Mucosa of rectum (tissue), 2 donors: ENCODE data around the gene ARMH1.

Experiments used
- H3K27ac ChIP-seq, 2 donors: one replicate each; pipeline ENCODE4 v1.7.0; 2013; ENCODE audit warnings: inconsistent platforms in 2 of 2, low read depth in 2 of 2, low read length in 2 of 2
- H3K27me3 ChIP-seq, 2 donors: one replicate each; pipeline ENCODE4 v1.7.0; 2013; ENCODE audit warnings: low read length in 2 of 2; ENCODE audit not compliant: control insufficient read depth in 2 of 2, insufficient read depth in 2 of 2
- H3K36me3 ChIP-seq, 2 donors: one replicate each; pipeline ENCODE4 v1.7.0; 2013; ENCODE audit warnings: low read length in 2 of 2; ENCODE audit not compliant: control insufficient read depth in 2 of 2, insufficient read depth in 2 of 2
- H3K4me1 ChIP-seq, 2 donors: one replicate each; pipeline ENCODE4 v1.7.0; 2013; ENCODE audit warnings: low read length in 2 of 2, mild to moderate bottlenecking in 1 of 2; ENCODE audit not compliant: control insufficient read depth in 2 of 2, insufficient read depth in 2 of 2
- H3K4me3 ChIP-seq, 2 donors: one replicate each; pipeline ENCODE4 v1.7.0; 2013; ENCODE audit warnings: low read length in 2 of 2
- H3K9ac ChIP-seq, 2 donors: one replicate each; pipeline ENCODE4 v1.7.0; 2013; ENCODE audit warnings: low read length in 2 of 2, low read depth in 1 of 2, mild to moderate bottlenecking in 1 of 2
- H3K9me3 ChIP-seq, 2 donors: one replicate each; pipeline ENCODE4 v1.7.0; 2013; ENCODE audit warnings: low read length in 2 of 2; ENCODE audit not compliant: control insufficient read depth in 2 of 2
- donor health status: healthy.
- donor health status: Normal muscosa, but diverticular disease.

Gene ARMH1

GRCh38 chr1:44645476-44646244 is 28.9 kb upstream of the ARMH1 start:
- Histone ChIP-seq H3K9me3 (no peaks in the 10 kb centered on the region), H3K4me1 (no peaks in the 10 kb centered on the region), H3K27ac (peak overlapping the region in 1 of 2 donors; percentile 48), H3K4me3 (no peak overlapping the region), H3K9ac (no peak overlapping the region), H3K36me3 (peaks cover 65 to 81% of the 10 kb centered on the region in 2 donors), H3K27me3 (no peaks in the 10 kb centered on the region)

GRCh38 chr1:44646261-44647110 is 28.0 kb upstream of the ARMH1 start:
- Histone ChIP-seq H3K36me3 (peaks cover 59 to 81% of the 10 kb centered on the region in 2 donors), H3K27me3 (no peaks in the 10 kb centered on the region), H3K9ac (no peak overlapping the region), H3K4me3 (no peak overlapping the region), H3K27ac (peak overlapping the region in 1 of 2 donors; percentile 48), H3K9me3 (no peaks in the 10 kb centered on the region), H3K4me1 (no peaks in the 10 kb centered on the region)

- Histone ChIP-seq H3K4me1 (no peaks in the 10 kb centered on the region), H3K9me3 (no peaks in the 10 kb centered on the region), H3K27me3 (no peaks in the 10 kb centered on the region), H3K36me3 (peaks cover 49 to 73% of the 10 kb centered on the region in 2 donors), H3K9ac (no peak overlapping the region), H3K4me3 (no peak overlapping the region), H3K27ac (no peak overlapping the region)
Measured at GRCh38 chr1:44647896-44648295, 26.6 kb upstream of the ARMH1 start.

GRCh38 chr1:44648529-44649250 is 25.8 kb upstream of the ARMH1 start:
- peaks cover 42 to 65% of the 10 kb centered on the region in 2 donors for H3K36me3 ChIP-seq
- H3K4me3 ChIP-seq = no peak overlapping the region
- H3K9me3 ChIP-seq = no peaks in the 10 kb centered on the region
- H3K27ac ChIP-seq = no peak overlapping the region
- no peaks in the 10 kb centered on the region for H3K4me1 ChIP-seq
- H3K9ac ChIP-seq = no peak overlapping the region
- H3K27me3 ChIP-seq = no peaks in the 10 kb centered on the region

- Histone ChIP-seq H3K4me1 (no peaks in the 10 kb centered on the region), H3K9ac (no peak overlapping the region), H3K4me3 (no peak overlapping the region), H3K27me3 (no peaks in the 10 kb centered on the region), H3K27ac (no peak overlapping the region), H3K36me3 (peaks cover 41 to 58% of the 10 kb centered on the region in 2 donors), H3K9me3 (no peaks in the 10 kb centered on the region)
Measured at GRCh38 chr1:44649788-44650158, 24.7 kb upstream of the ARMH1 start.

GRCh38 chr1:44650159-44650831 is 24.2 kb upstream of the ARMH1 start:
- Histone ChIP-seq H3K9me3 (no peaks in the 10 kb centered on the region), H3K36me3 (peaks cover 40 to 53% of the 10 kb centered on the region in 2 donors), H3K27ac (no peak overlapping the region), H3K9ac (no peak overlapping the region), H3K27me3 (no peaks in the 10 kb centered on the region), H3K4me3 (no peak overlapping the region), H3K4me1 (no peaks in the 10 kb centered on the region)

- Histone ChIP-seq H3K9me3 (no peaks in the 10 kb centered on the region), H3K9ac (no peak overlapping the region), H3K27me3 (no peaks in the 10 kb centered on the region), H3K27ac (no peak overlapping the region), H3K4me1 (no peaks in the 10 kb centered on the region), H3K36me3 (peaks cover 40 to 47% of the 10 kb centered on the region in 2 donors), H3K4me3 (no peak overlapping the region)
Measured at GRCh38 chr1:44651069-44651468, 23.4 kb upstream of the ARMH1 start.

GRCh38 chr1:44652445-44653106 is 21.9 kb upstream of the ARMH1 start:
- Histone ChIP-seq H3K36me3 (peaks cover 32 to 40% of the 10 kb centered on the region in 2 donors), H3K9me3 (no peaks in the 10 kb centered on the region), H3K27ac (no peak overlapping the region), H3K27me3 (no peaks in the 10 kb centered on the region), H3K9ac (no peak overlapping the region), H3K4me1 (no peaks in the 10 kb centered on the region), H3K4me3 (no peak overlapping the region)

- no peak overlapping the region for H3K27ac ChIP-seq
- no peaks in the 10 kb centered on the region for H3K9me3 ChIP-seq
- no peak overlapping the region for H3K9ac ChIP-seq
- no peak overlapping the region for H3K4me3 ChIP-seq
- peaks cover 27 to 37% of the 10 kb centered on the region in 2 donors for H3K36me3 ChIP-seq
- no peaks in the 10 kb centered on the region for H3K4me1 ChIP-seq
- no peaks in the 10 kb centered on the region for H3K27me3 ChIP-seq
Measured at GRCh38 chr1:44653107-44653964, 21.2 kb upstream of the ARMH1 start.
